NCI-H2171 treated with DMSO at 0.1 percent for 48 hours (cell line): Measurements from ENCODE around the gene TMEM37.

Experiments used
- DNase-seq: peaks from one replicate; lab custom pipeline; 2025; lab: John Stamatoyannopoulos, UW

TMEM37 gene

GRCh38 chr2:119434664-119435063 is 3.0 kb downstream of the TMEM37 start:
- no peak for DNase-seq

GRCh38 chr2:119435081-119435952 is 3.7 kb downstream of the TMEM37 start:
- no peak for DNase-seq

- DNase-seq = no peak
Observed at GRCh38 chr2:119435953-119436297, 4.3 kb downstream of the TMEM37 start.

- no peak for DNase-seq
Observed at GRCh38 chr2:119436993-119437772, 5.5 kb downstream of the TMEM37 start.

GRCh38 chr2:119438128-119438656 is 6.5 kb downstream of the TMEM37 start:
- DNase-seq = no peak

GRCh38 chr2:119438726-119439284 is 7.2 kb downstream of the TMEM37 start:
- DNase-seq = no peak

- DNase-seq = no peak
Observed at GRCh38 chr2:119439574-119440500, 8.2 kb downstream of the TMEM37 start.

GRCh38 chr2:119440501-119440870 is 8.8 kb downstream of the TMEM37 start:
- no peak for DNase-seq

- DNase-seq = no peak
Observed at GRCh38 chr2:119440873-119441272, 9.2 kb downstream of the TMEM37 start.

- DNase-seq = no peak
Observed at GRCh38 chr2:119441376-119442225, 9.9 kb downstream of the TMEM37 start.

- no peak for DNase-seq
Observed at GRCh38 chr2:119442226-119442619, 10.6 kb downstream of the TMEM37 start.

- no peak for DNase-seq
Observed at GRCh38 chr2:119442850-119443249, 11.2 kb downstream of the TMEM37 start.

GRCh38 chr2:119446037-119446436 is 14.4 kb downstream of the TMEM37 start:
- no peak for DNase-seq

GRCh38 chr2:119448427-119449141 is 16.9 kb downstream of the TMEM37 start:
- DNase-seq = no peak

GRCh38 chr2:119449521-119449920 is 17.9 kb downstream of the TMEM37 start:
- no peak for DNase-seq

GRCh38 chr2:119451336-119452050 is 19.8 kb downstream of the TMEM37 start:
- DNase-seq = no peak

- no peak for DNase-seq
Observed at GRCh38 chr2:119453972-119454593, 22.4 kb downstream of the TMEM37 start.

GRCh38 chr2:119455066-119455718 is 23.5 kb downstream of the TMEM37 start:
- no peak for DNase-seq
